ENCODE results near the gene ZC3H12C. TPM values are rescaled to one million over a fixed set of nuclear protein-coding genes. Genes with fewer than 3 reads are reported as not detected.

Gene ZC3H12C
- total RNA-seq, 1 donor from 2014 or later: 9.6 TPM

- Mint-ChIP-seq H3K27ac (no peak overlapping the region), H3K27me3 (no peaks in the 10 kb centered on the region), H3K36me3 (ENCODE audit: insufficient read depth) (peaks cover 2% of the 10 kb centered on the region), H3K4me1 (ENCODE audit: low read depth) (no peaks in the 10 kb centered on the region), H3K4me3 (ENCODE audit: low read depth) (no peak overlapping the region), H3K9me3 (ENCODE audit: low read depth) (no peaks in the 10 kb centered on the region)
- no peak for DNase-seq (ENCODE audit: low spot score, unreplicated experiment)
- no peak for TF ChIP-seq CTCF (IDR thresholded peaks at IDR 0.05; ENCODE audit: unreplicated experiment)
Observed at GRCh38 chr11:110113973-110114372, 20.8 kb downstream of the ZC3H12C start.

GRCh38 chr11:110119317-110119716, 26.1 kb downstream of the ZC3H12C start:
- Mint-ChIP-seq H3K9me3 (ENCODE audit: low read depth) (no peaks in the 10 kb centered on the region), H3K4me1 (ENCODE audit: low read depth) (peaks cover 4% of the 10 kb centered on the region), H3K36me3 (ENCODE audit: insufficient read depth) (peaks cover 2% of the 10 kb centered on the region), H3K4me3 (ENCODE audit: low read depth) (no peak overlapping the region), H3K27ac (peak overlapping the region; percentile 60), H3K27me3 (no peaks in the 10 kb centered on the region)
- no peak for DNase-seq (ENCODE audit: low spot score, unreplicated experiment)
- no peak for TF ChIP-seq CTCF (IDR thresholded peaks at IDR 0.05; ENCODE audit: unreplicated experiment)

- no peaks in the 10 kb centered on the region for H3K9me3 Mint-ChIP-seq (ENCODE audit: low read depth)
- H3K27me3 Mint-ChIP-seq: no peaks in the 10 kb centered on the region
- peaks cover 2% of the 10 kb centered on the region for H3K36me3 Mint-ChIP-seq (ENCODE audit: insufficient read depth)
- H3K4me3 Mint-ChIP-seq (ENCODE audit: low read depth): no peak overlapping the region
- no peak for DNase-seq (ENCODE audit: low spot score, unreplicated experiment)
- no peak for TF ChIP-seq CTCF (IDR thresholded peaks at IDR 0.05; ENCODE audit: unreplicated experiment)
- H3K27ac Mint-ChIP-seq: no peak overlapping the region
- H3K4me1 Mint-ChIP-seq (ENCODE audit: low read depth): peaks cover 4% of the 10 kb centered on the region
Observed at GRCh38 chr11:110121204-110121603, 28.0 kb downstream of the ZC3H12C start.

GRCh38 chr11:110123003-110123402, 29.8 kb downstream of the ZC3H12C start:
- H3K27me3 Mint-ChIP-seq: no peaks in the 10 kb centered on the region
- H3K4me1 Mint-ChIP-seq (ENCODE audit: low read depth): peaks cover 9% of the 10 kb centered on the region

GRCh38 chr11:110124605-110125004, 31.4 kb downstream of the ZC3H12C start:
- no peaks in the 10 kb centered on the region for H3K9me3 Mint-ChIP-seq (ENCODE audit: low read depth)
- no peaks in the 10 kb centered on the region for H3K27me3 Mint-ChIP-seq
- H3K4me3 Mint-ChIP-seq (ENCODE audit: low read depth): no peak overlapping the region
- no peak for TF ChIP-seq CTCF (IDR thresholded peaks at IDR 0.05; ENCODE audit: unreplicated experiment)
- no peak for DNase-seq (ENCODE audit: low spot score, unreplicated experiment)
- H3K4me1 Mint-ChIP-seq (ENCODE audit: low read depth): peaks cover 21% of the 10 kb centered on the region
- H3K27ac Mint-ChIP-seq: no peak overlapping the region
- peaks cover 2% of the 10 kb centered on the region for H3K36me3 Mint-ChIP-seq (ENCODE audit: insufficient read depth)

More at GRCh38 chr11:110123003-110123402, 29.8 kb downstream of the ZC3H12C start:
- DNase-seq (ENCODE audit: low spot score, unreplicated experiment): no peak
- Mint-ChIP-seq H3K27ac (no peak overlapping the region), H3K36me3 (ENCODE audit: insufficient read depth) (peaks cover 2% of the 10 kb centered on the region), H3K4me3 (ENCODE audit: low read depth) (no peak overlapping the region), H3K9me3 (ENCODE audit: low read depth) (no peaks in the 10 kb centered on the region)
- no peak for TF ChIP-seq CTCF (IDR thresholded peaks at IDR 0.05; ENCODE audit: unreplicated experiment)
